Vagina (tissue), 2 donors: ENCODE results near the gene TTK. TPM values are rescaled to one million over a fixed set of nuclear protein-coding genes. Genes with fewer than 3 reads are reported as not detected.

Source experiments
- DNase-seq, 2 donors: peaks; one replicate each; pipeline ENCODE4 v3.0.0-alpha.2; 2017; ENCODE audit errors: extremely low spot score in 2 of 2
- H3K27ac ChIP-seq: fragments of 200-600 bp; sonication (generic); one replicate; pipeline ENCODE4 v1.5.1; 2019
- H3K27me3 ChIP-seq: fragments of 200-600 bp; sonication (generic); one replicate; pipeline ENCODE4 v1.5.1; 2019
- H3K36me3 ChIP-seq, 2 donors: fragments of 200-600 bp; sonication (generic); one replicate each; pipeline ENCODE4 v1.5.1; 2017 to 2019
- H3K4me1 ChIP-seq: fragments of 200-600 bp; sonication (generic); one replicate; pipeline ENCODE4 v1.5.1; 2019
- H3K4me3 ChIP-seq, 2 donors: fragments of 200-600 bp; sonication (generic); 1 replicate in 1 of 2; 2 replicates in 1 of 2; pipeline ENCODE4 v1.5.1; 2016 to 2019
- H3K9me3 ChIP-seq: fragments of 200-600 bp; sonication (generic); one replicate; pipeline ENCODE4 v1.5.1; 2019
- CTCF ChIP-seq, 3 experiments: fragments of 450-650 bp in 2 of 3; fragments of 200-600 bp in 1 of 3; sonication (generic) in 1 of 3; IDR thresholded peaks; one replicate each; pipeline ENCODE4 v1.5.1; 2017 to 2019; ENCODE audit warnings: antibody characterized with exemption in 3 of 3, mild to moderate bottlenecking in 2 of 3, moderate library complexity in 2 of 3
- POLR2A ChIP-seq, 2 donors: fragments of 450-650 bp; IDR thresholded peaks; one replicate each; pipeline ENCODE4 v1.6.1; 2017; ENCODE audit warnings: antibody characterized with exemption in 2 of 2, mild to moderate bottlenecking in 2 of 2, moderate library complexity in 2 of 2
- POLR2AphosphoS5 ChIP-seq, 2 donors: sonication (generic); formaldehyde crosslinking; IDR thresholded peaks; one replicate each; pipeline ENCODE4 v1.9.0; 2017; ENCODE audit warnings: antibody characterized with exemption in 2 of 2, mild to moderate bottlenecking in 2 of 2, low read depth in 1 of 2; ENCODE audit not compliant: insufficient read depth in 1 of 2
- intact Hi-C: fragments of 100-400 bp; cut with DNase I; formaldehyde crosslinking; loops from one replicate; pipeline ENCODE4 v1.15.1; 2023
- total RNA-seq: library from RNA; depleted of rRNA; stranded (reverse); fragments of >200 nt; gene quantifications from one replicate; pipeline ENCODE4 v1.2.3, GENCODE V29; 2016

TTK gene
- total RNA-seq, 1 donor from 2014 or later: 2.5 TPM

- H3K27ac ChIP-seq: no peak overlapping the region
- DNase-seq: no peak
- TF ChIP-seq POLR2AphosphoS5 (IDR thresholded peaks at IDR 0.05; ENCODE audit: insufficient read depth in 1 of 2, low read depth in 1 of 2) (no peak), CTCF (IDR thresholded peaks at IDR 0.05) (no peak), POLR2A (IDR thresholded peaks at IDR 0.05) (no peak)
- no peaks in the 10 kb centered on the region for H3K4me1 ChIP-seq
- no peaks in the 10 kb centered on the region for H3K36me3 ChIP-seq
- no peak overlapping the region for H3K4me3 ChIP-seq
- no peaks in the 10 kb centered on the region for H3K9me3 ChIP-seq
- intact Hi-C loops: loop anchor here (1.0 kb wide), 1 partner anchor 9 kb away; no protein-coding TSS in a partner anchor
- no peaks in the 10 kb centered on the region for H3K27me3 ChIP-seq
Observed at GRCh38 chr6:79993012-79993910, 11.2 kb upstream of the TTK start.

- no peak for TF ChIP-seq CTCF (IDR thresholded peaks at IDR 0.05)
- TF ChIP-seq POLR2A (IDR thresholded peaks at IDR 0.05): no peak
- no peak for TF ChIP-seq POLR2AphosphoS5 (IDR thresholded peaks at IDR 0.05; ENCODE audit: insufficient read depth in 1 of 2, low read depth in 1 of 2)
- DNase-seq: no peak
- intact Hi-C loops: loop anchor here (1.0 kb wide), 1 partner anchor 8 kb away; no protein-coding TSS in a partner anchor
- H3K27ac ChIP-seq: no peak overlapping the region
- no peaks in the 10 kb centered on the region for H3K27me3 ChIP-seq
- no peaks in the 10 kb centered on the region for H3K9me3 ChIP-seq
- no peak overlapping the region for H3K4me3 ChIP-seq
- no peaks in the 10 kb centered on the region for H3K4me1 ChIP-seq
- H3K36me3 ChIP-seq: no peaks in the 10 kb centered on the region
Observed at GRCh38 chr6:79993911-79994309, 10.5 kb upstream of the TTK start.

GRCh38 chr6:79997728-79998127 is 6.7 kb upstream of the TTK start:
- H3K9me3 ChIP-seq: no peaks in the 10 kb centered on the region
- no peak for DNase-seq
- no peak overlapping the region for H3K27ac ChIP-seq
- no peaks in the 10 kb centered on the region for H3K27me3 ChIP-seq
- TF ChIP-seq POLR2A (IDR thresholded peaks at IDR 0.05): no peak
- TF ChIP-seq CTCF (IDR thresholded peaks at IDR 0.05): no peak
- no peak for TF ChIP-seq POLR2AphosphoS5 (IDR thresholded peaks at IDR 0.05; ENCODE audit: insufficient read depth in 1 of 2, low read depth in 1 of 2)
- H3K4me1 ChIP-seq: no peaks in the 10 kb centered on the region
- intact Hi-C loops: no loop called here
- no peaks in the 10 kb centered on the region for H3K36me3 ChIP-seq
- no peak overlapping the region for H3K4me3 ChIP-seq

GRCh38 chr6:80001337-80001736 is 3.1 kb upstream of the TTK start:
- DNase-seq: no peak
- no peak overlapping the region for H3K27ac ChIP-seq
- no peaks in the 10 kb centered on the region for H3K27me3 ChIP-seq
- H3K4me3 ChIP-seq: no peak overlapping the region
- H3K9me3 ChIP-seq: no peaks in the 10 kb centered on the region
- intact Hi-C loops: no loop called here
- H3K4me1 ChIP-seq: peaks cover 9% of the 10 kb centered on the region
- no peaks in the 10 kb centered on the region for H3K36me3 ChIP-seq
- TF ChIP-seq POLR2A (IDR thresholded peaks at IDR 0.05) (no peak), CTCF (IDR thresholded peaks at IDR 0.05) (no peak)

GRCh38 chr6:80003826-80004172 is 650 bp upstream of the TTK start:
- Histone ChIP-seq H3K4me3 (peak overlapping the region; percentile 65 to 67), H3K9me3 (no peaks in the 10 kb centered on the region), H3K27ac (peak overlapping the region; percentile 67), H3K36me3 (no peaks in the 10 kb centered on the region), H3K4me1 (peaks cover 9% of the 10 kb centered on the region), H3K27me3 (no peaks in the 10 kb centered on the region)
- intact Hi-C loops: no loop called here
- no peak for TF ChIP-seq POLR2AphosphoS5 (IDR thresholded peaks at IDR 0.05; ENCODE audit: insufficient read depth in 1 of 2, low read depth in 1 of 2)
- no peak for TF ChIP-seq POLR2A (IDR thresholded peaks at IDR 0.05)
- no peak for TF ChIP-seq CTCF (IDR thresholded peaks at IDR 0.05)
- no peak for DNase-seq
